ENCODE results near the gene CCDC144A.
"Not testable (repeated sequence)": the region's sequence is repeated elsewhere in the genome, so short reads cannot be mapped to it uniquely, and the experiment has no call there.

Gene CCDC144A

GRCh38 chr17:16683290-16684138, 6.5 kb upstream of the CCDC144A start:
- H3K36me3 ChIP-seq (ENCODE audit: control insufficient read depth, insufficient read depth, low read length, severe bottlenecking); H3K9ac ChIP-seq (ENCODE audit: low read length); H3K9me3 ChIP-seq (ENCODE audit: control insufficient read depth, low read length); H3K4me1 ChIP-seq (ENCODE audit: control insufficient read depth, insufficient read depth, low read length); DNase-seq (ENCODE audit: low read depth); H3K4me3 ChIP-seq (ENCODE audit: low read length); H3K27me3 ChIP-seq (replicated peaks; ENCODE audit: control insufficient read depth, insufficient read depth, low read length): not testable (repeated sequence)

- H3K27me3 ChIP-seq (replicated peaks; ENCODE audit: control insufficient read depth, insufficient read depth, low read length); H3K4me1 ChIP-seq (ENCODE audit: control insufficient read depth, insufficient read depth, low read length); H3K9me3 ChIP-seq (ENCODE audit: control insufficient read depth, low read length); H3K36me3 ChIP-seq (ENCODE audit: control insufficient read depth, insufficient read depth, low read length, severe bottlenecking); DNase-seq (ENCODE audit: low read depth); H3K9ac ChIP-seq (ENCODE audit: low read length); H3K4me3 ChIP-seq (ENCODE audit: low read length): not testable (repeated sequence)
Observed at GRCh38 chr17:16686019-16686418, 4.0 kb upstream of the CCDC144A start.

GRCh38 chr17:16687151-16687550, 2.9 kb upstream of the CCDC144A start:
- not testable (repeated sequence) for H3K9me3 ChIP-seq (ENCODE audit: control insufficient read depth, low read length); H3K4me1 ChIP-seq (ENCODE audit: control insufficient read depth, insufficient read depth, low read length); H3K27me3 ChIP-seq (replicated peaks; ENCODE audit: control insufficient read depth, insufficient read depth, low read length); H3K36me3 ChIP-seq (ENCODE audit: control insufficient read depth, insufficient read depth, low read length, severe bottlenecking); DNase-seq (ENCODE audit: low read depth); H3K9ac ChIP-seq (ENCODE audit: low read length); H3K4me3 ChIP-seq (ENCODE audit: low read length)

GRCh38 chr17:16690447-16690846, 406 bp downstream of the CCDC144A start:
- not testable (repeated sequence) for H3K36me3 ChIP-seq (ENCODE audit: control insufficient read depth, insufficient read depth, low read length, severe bottlenecking); DNase-seq (ENCODE audit: low read depth); H3K9me3 ChIP-seq (ENCODE audit: control insufficient read depth, low read length); H3K4me3 ChIP-seq (ENCODE audit: low read length); H3K4me1 ChIP-seq (ENCODE audit: control insufficient read depth, insufficient read depth, low read length); H3K27me3 ChIP-seq (replicated peaks; ENCODE audit: control insufficient read depth, insufficient read depth, low read length); H3K9ac ChIP-seq (ENCODE audit: low read length)

GRCh38 chr17:16697603-16698002, 7.6 kb downstream of the CCDC144A start:
- H3K27me3 ChIP-seq (replicated peaks; ENCODE audit: control insufficient read depth, insufficient read depth, low read length); H3K36me3 ChIP-seq (ENCODE audit: control insufficient read depth, insufficient read depth, low read length, severe bottlenecking); H3K9me3 ChIP-seq (ENCODE audit: control insufficient read depth, low read length); DNase-seq (ENCODE audit: low read depth); H3K9ac ChIP-seq (ENCODE audit: low read length); H3K4me1 ChIP-seq (ENCODE audit: control insufficient read depth, insufficient read depth, low read length); H3K4me3 ChIP-seq (ENCODE audit: low read length): not testable (repeated sequence)

GRCh38 chr17:16745492-16746203, 55.6 kb downstream of the CCDC144A start:
- not testable (repeated sequence) for H3K36me3 ChIP-seq (ENCODE audit: control insufficient read depth, insufficient read depth, low read length, severe bottlenecking); H3K4me1 ChIP-seq (ENCODE audit: control insufficient read depth, insufficient read depth, low read length); H3K9me3 ChIP-seq (ENCODE audit: control insufficient read depth, low read length); H3K4me3 ChIP-seq (ENCODE audit: low read length); DNase-seq (ENCODE audit: low read depth); H3K9ac ChIP-seq (ENCODE audit: low read length); H3K27me3 ChIP-seq (replicated peaks; ENCODE audit: control insufficient read depth, insufficient read depth, low read length)

- not testable (repeated sequence) for H3K9me3 ChIP-seq (ENCODE audit: control insufficient read depth, low read length); H3K4me1 ChIP-seq (ENCODE audit: control insufficient read depth, insufficient read depth, low read length); H3K36me3 ChIP-seq (ENCODE audit: control insufficient read depth, insufficient read depth, low read length, severe bottlenecking); H3K9ac ChIP-seq (ENCODE audit: low read length); DNase-seq (ENCODE audit: low read depth); H3K4me3 ChIP-seq (ENCODE audit: low read length); H3K27me3 ChIP-seq (replicated peaks; ENCODE audit: control insufficient read depth, insufficient read depth, low read length)
Observed at GRCh38 chr17:16746571-16746970, 56.5 kb downstream of the CCDC144A start.

- H3K27me3 ChIP-seq (replicated peaks; ENCODE audit: control insufficient read depth, insufficient read depth, low read length); H3K4me3 ChIP-seq (ENCODE audit: low read length); H3K36me3 ChIP-seq (ENCODE audit: control insufficient read depth, insufficient read depth, low read length, severe bottlenecking); H3K9ac ChIP-seq (ENCODE audit: low read length); DNase-seq (ENCODE audit: low read depth); H3K4me1 ChIP-seq (ENCODE audit: control insufficient read depth, insufficient read depth, low read length); H3K9me3 ChIP-seq (ENCODE audit: control insufficient read depth, low read length): not testable (repeated sequence)
Observed at GRCh38 chr17:16750515-16750914, 60.5 kb downstream of the CCDC144A start.

GRCh38 chr17:16751224-16751923, 61.3 kb downstream of the CCDC144A start:
- not testable (repeated sequence) for H3K36me3 ChIP-seq (ENCODE audit: control insufficient read depth, insufficient read depth, low read length, severe bottlenecking); H3K9ac ChIP-seq (ENCODE audit: low read length); H3K4me3 ChIP-seq (ENCODE audit: low read length); H3K27me3 ChIP-seq (replicated peaks; ENCODE audit: control insufficient read depth, insufficient read depth, low read length); H3K4me1 ChIP-seq (ENCODE audit: control insufficient read depth, insufficient read depth, low read length); H3K9me3 ChIP-seq (ENCODE audit: control insufficient read depth, low read length)
- peak; percentile 39 for DNase-seq (ENCODE audit: low read depth)

- DNase-seq (ENCODE audit: low read depth); H3K9ac ChIP-seq (ENCODE audit: low read length); H3K4me1 ChIP-seq (ENCODE audit: control insufficient read depth, insufficient read depth, low read length); H3K27me3 ChIP-seq (replicated peaks; ENCODE audit: control insufficient read depth, insufficient read depth, low read length); H3K4me3 ChIP-seq (ENCODE audit: low read length); H3K36me3 ChIP-seq (ENCODE audit: control insufficient read depth, insufficient read depth, low read length, severe bottlenecking); H3K9me3 ChIP-seq (ENCODE audit: control insufficient read depth, low read length): not testable (repeated sequence)
Observed at GRCh38 chr17:16751924-16752287, 61.9 kb downstream of the CCDC144A start.

GRCh38 chr17:16757520-16757919, 67.5 kb downstream of the CCDC144A start:
- H3K36me3 ChIP-seq (ENCODE audit: control insufficient read depth, insufficient read depth, low read length, severe bottlenecking); H3K4me3 ChIP-seq (ENCODE audit: low read length); H3K9me3 ChIP-seq (ENCODE audit: control insufficient read depth, low read length); H3K9ac ChIP-seq (ENCODE audit: low read length); H3K4me1 ChIP-seq (ENCODE audit: control insufficient read depth, insufficient read depth, low read length); H3K27me3 ChIP-seq (replicated peaks; ENCODE audit: control insufficient read depth, insufficient read depth, low read length); DNase-seq (ENCODE audit: low read depth): not testable (repeated sequence)
